22Rv1 (cell line): Measurements from ENCODE around the gene AXIN2.

Experiments
- ZFX ChIP-seq: fragments of 450-650 bp; IDR thresholded peaks from 2 replicates; pipeline ENCODE4 v1.6.1; 2017; ENCODE audit warnings: antibody characterized with exemption, borderline replicate concordance
- TF ChIP-seq, protein P1 (sequence below): fragments of 450-650 bp; IDR thresholded peaks from 2 replicates; pipeline ENCODE4 v1.5.1; 2017; ENCODE audit warnings: mild to moderate bottlenecking

DNA sequence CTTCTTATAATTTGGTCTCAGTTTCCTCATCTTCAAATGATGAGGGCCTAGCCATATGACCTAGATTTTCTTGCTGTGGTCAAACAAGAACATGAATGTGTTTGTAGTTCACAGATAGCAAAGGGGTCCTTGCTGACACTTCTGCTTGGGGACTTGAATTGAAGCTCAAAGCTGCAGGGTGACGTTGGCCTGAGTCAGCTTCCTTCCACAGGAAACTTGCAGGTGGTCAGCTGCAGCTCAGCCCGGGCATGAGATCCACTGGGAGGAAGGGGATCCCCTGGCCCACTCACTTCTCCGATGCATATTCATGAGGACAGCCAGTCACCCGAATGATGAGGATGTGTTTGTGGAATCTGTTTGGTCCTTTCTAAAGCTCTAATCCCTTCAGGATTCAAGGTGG, 42.6 kb upstream of the AXIN2 start:
- TF ChIP-seq, protein P1, sequence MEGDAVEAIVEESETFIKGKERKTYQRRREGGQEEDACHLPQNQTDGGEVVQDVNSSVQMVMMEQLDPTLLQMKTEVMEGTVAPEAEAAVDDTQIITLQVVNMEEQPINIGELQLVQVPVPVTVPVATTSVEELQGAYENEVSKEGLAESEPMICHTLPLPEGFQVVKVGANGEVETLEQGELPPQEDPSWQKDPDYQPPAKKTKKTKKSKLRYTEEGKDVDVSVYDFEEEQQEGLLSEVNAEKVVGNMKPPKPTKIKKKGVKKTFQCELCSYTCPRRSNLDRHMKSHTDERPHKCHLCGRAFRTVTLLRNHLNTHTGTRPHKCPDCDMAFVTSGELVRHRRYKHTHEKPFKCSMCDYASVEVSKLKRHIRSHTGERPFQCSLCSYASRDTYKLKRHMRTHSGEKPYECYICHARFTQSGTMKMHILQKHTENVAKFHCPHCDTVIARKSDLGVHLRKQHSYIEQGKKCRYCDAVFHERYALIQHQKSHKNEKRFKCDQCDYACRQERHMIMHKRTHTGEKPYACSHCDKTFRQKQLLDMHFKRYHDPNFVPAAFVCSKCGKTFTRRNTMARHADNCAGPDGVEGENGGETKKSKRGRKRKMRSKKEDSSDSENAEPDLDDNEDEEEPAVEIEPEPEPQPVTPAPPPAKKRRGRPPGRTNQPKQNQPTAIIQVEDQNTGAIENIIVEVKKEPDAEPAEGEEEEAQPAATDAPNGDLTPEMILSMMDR: no peak
- TF ChIP-seq ZFX: no peak
